WTC11 (cell line): ENCODE results near the gene ROBO1. TPM values are rescaled to one million over a fixed set of nuclear protein-coding genes. Genes with fewer than 3 reads are reported as not detected.

Source experiments
- ATAC-seq: fragments of 200-7000 bp; cut with Tn5 transposase; 2 replicates; pipeline ENCODE4 v1.10.0; 2021; ENCODE audit warnings: mild to moderate bottlenecking, moderate library complexity
- CTCF ChIA-PET: fragments of 300-600 bp; sonication (Branson Sonifier 250); formaldehyde crosslinking; loops from one replicate; lab custom pipeline; 2021; ENCODE audit warnings: antibody characterized with exemption; lab: Charles Lee
- POLR2A ChIA-PET: fragments of 350-600 bp; sonication (Branson Sonifier 250); formaldehyde crosslinking; loops from one replicate; lab custom pipeline; 2021; ENCODE audit warnings: antibody characterized with exemption; lab: Charles Lee
- DNase-seq: peaks from one replicate; pipeline ENCODE4 v3.0.0; 2021; ENCODE audit warnings: low spot score
- H3K27ac Mint-ChIP-seq: 2 replicates; pipeline ENCODE4 v1.8.0; 2021; ENCODE audit warnings: mixed read lengths
- H3K27me3 Mint-ChIP-seq: 2 replicates; pipeline ENCODE4 v1.8.0; 2021; ENCODE audit warnings: low read depth, mild to moderate bottlenecking, moderate library complexity, mixed read lengths
- H3K36me3 Mint-ChIP-seq: 2 replicates; pipeline ENCODE4 v1.8.0; 2021; ENCODE audit warnings: mixed read lengths
- H3K4me1 Mint-ChIP-seq: 2 replicates; pipeline ENCODE4 v1.8.0; 2022; ENCODE audit warnings: mixed read lengths
- H3K4me3 Mint-ChIP-seq: 2 replicates; pipeline ENCODE4 v1.8.0; 2021; ENCODE audit warnings: mild to moderate bottlenecking, moderate library complexity, mixed read lengths
- H3K9me3 Mint-ChIP-seq: 2 replicates; pipeline ENCODE4 v1.8.0; 2021; ENCODE audit warnings: mixed read lengths
- CREB1 ChIP-seq: sonication (generic); formaldehyde crosslinking; IDR thresholded peaks from 2 replicates; pipeline ENCODE4 v1.8.0; 2023; ENCODE audit warnings: mild to moderate bottlenecking, missing genetic modification reagents
- ETV6 ChIP-seq: sonication (generic); formaldehyde crosslinking; IDR thresholded peaks from 2 replicates; pipeline ENCODE4 v1.8.1; 2022; ENCODE audit warnings: mild to moderate bottlenecking, missing genetic modification reagents
- FOXP1 ChIP-seq: sonication (generic); formaldehyde crosslinking; IDR thresholded peaks from 2 replicates; pipeline ENCODE4 v1.8.0; 2022; ENCODE audit warnings: missing genetic modification reagents, mild to moderate bottlenecking, moderate library complexity, borderline replicate concordance
- GRHL2 ChIP-seq: fragments of 250-450 bp; sonication (Bioruptor Pico); IDR thresholded peaks from 2 replicates; pipeline ENCODE4 v1.8.0; 2022; ENCODE audit warnings: mild to moderate bottlenecking, moderate library complexity; ENCODE audit not compliant: insufficient replicate concordance, severe bottlenecking
- JAZF1 ChIP-seq: fragments of 250-450 bp; sonication (Bioruptor Pico); IDR thresholded peaks from 2 replicates; pipeline ENCODE4 v1.9.0; 2021; ENCODE audit warnings: moderate library complexity, mild to moderate bottlenecking, inconsistent platforms
- KAT7 ChIP-seq: sonication (generic); formaldehyde crosslinking; IDR thresholded peaks from 2 replicates; pipeline ENCODE4 v1.8.1; 2023; ENCODE audit warnings: missing genetic modification reagents, mild to moderate bottlenecking, borderline replicate concordance
- NFATC4 ChIP-seq: fragments of 250-450 bp; sonication (Bioruptor Pico); IDR thresholded peaks from 2 replicates; pipeline ENCODE4 v1.9.0; 2021; ENCODE audit warnings: mild to moderate bottlenecking
- NFE2L1 ChIP-seq: sonication (generic); formaldehyde crosslinking; IDR thresholded peaks from 2 replicates; pipeline ENCODE4 v1.8.1; 2023; ENCODE audit warnings: missing genetic modification reagents
- NR2C2 ChIP-seq: sonication (generic); formaldehyde crosslinking; IDR thresholded peaks from 2 replicates; pipeline ENCODE4 v1.8.0; 2022; ENCODE audit warnings: mild to moderate bottlenecking, missing genetic modification reagents
- NR3C1 ChIP-seq: sonication (generic); formaldehyde crosslinking; conservative IDR thresholded peaks from 2 replicates; pipeline ENCODE4 v1.8.1; 2023; ENCODE audit warnings: low read depth, mild to moderate bottlenecking, missing genetic modification reagents
- PRRX2 ChIP-seq: fragments of 250-450 bp; sonication (Bioruptor Pico); IDR thresholded peaks from 2 replicates; pipeline ENCODE4 v1.8.0; 2021; ENCODE audit warnings: mild to moderate bottlenecking
- ZNF423 ChIP-seq: fragments of 250-450 bp; sonication (Bioruptor Pico); IDR thresholded peaks from 2 replicates; pipeline ENCODE4 v2.1.2; 2022; ENCODE audit warnings: mild to moderate bottlenecking, moderate library complexity
- ZNF671 ChIP-seq: fragments of 250-450 bp; sonication (Bioruptor Pico); IDR thresholded peaks from 2 replicates; pipeline ENCODE4 v1.8.0; 2021; ENCODE audit warnings: mild to moderate bottlenecking
- total RNA-seq: library from RNA; stranded (reverse); gene quantifications from 3 replicates; pipeline ENCODE4 v1.2.3, GENCODE V29; 2021
- TF ChIP-seq, protein P1 (sequence below): sonication (generic); formaldehyde crosslinking; IDR thresholded peaks from 2 replicates; pipeline ENCODE4 v1.8.0; 2022; ENCODE audit warnings: mild to moderate bottlenecking, missing genetic modification reagents
- TF ChIP-seq, protein P2 (sequence below): sonication (generic); formaldehyde crosslinking; conservative IDR thresholded peaks from 2 replicates; pipeline ENCODE4 v1.8.1; 2022; ENCODE audit warnings: mild to moderate bottlenecking, missing genetic modification reagents
- TF ChIP-seq, protein P3 (sequence below): sonication (generic); formaldehyde crosslinking; IDR thresholded peaks from 2 replicates; pipeline ENCODE4 v1.8.0; 2023; ENCODE audit warnings: missing genetic modification reagents, mild to moderate bottlenecking, borderline replicate concordance
- TF ChIP-seq, protein P4 (sequence below): sonication (generic); formaldehyde crosslinking; IDR thresholded peaks from 2 replicates; pipeline ENCODE4 v1.8.0; 2022; ENCODE audit warnings: mild to moderate bottlenecking, missing genetic modification reagents
- TF ChIP-seq, protein P5 (sequence below): fragments of 250-450 bp; sonication (Bioruptor Pico); IDR thresholded peaks from 2 replicates; pipeline ENCODE4 v1.9.0; 2021; ENCODE audit warnings: mild to moderate bottlenecking, borderline replicate concordance

The ROBO1 gene
- total RNA-seq, 1 experiment from 2014 or later = 90.9 TPM

DNA sequence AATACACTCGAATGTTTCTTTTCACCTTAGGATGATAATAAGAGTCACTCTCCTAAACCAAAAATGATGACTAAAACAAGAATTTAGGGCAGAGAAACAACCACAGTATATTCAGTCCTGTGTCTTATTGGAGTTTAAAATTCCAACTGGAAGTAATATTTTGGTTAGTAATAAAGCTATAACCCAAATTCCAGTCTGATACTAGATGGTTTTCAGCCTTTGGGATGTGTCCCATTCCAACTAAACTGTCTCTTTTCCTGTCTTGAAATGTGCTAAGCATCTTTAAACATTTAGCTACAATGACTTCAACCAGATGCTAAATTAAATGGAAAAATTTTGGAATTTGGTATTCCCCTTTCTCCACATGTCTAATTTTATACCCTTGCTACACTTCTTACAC, 510.0 kb downstream of the ROBO1 start (continued):
- TF ChIP-seq NR3C1 (CRISPR knock-in tag) (no peak), KAT7 (CRISPR knock-in tag) (no peak), NR2C2 (CRISPR knock-in tag) (no peak)
- TF ChIP-seq, protein P1, sequence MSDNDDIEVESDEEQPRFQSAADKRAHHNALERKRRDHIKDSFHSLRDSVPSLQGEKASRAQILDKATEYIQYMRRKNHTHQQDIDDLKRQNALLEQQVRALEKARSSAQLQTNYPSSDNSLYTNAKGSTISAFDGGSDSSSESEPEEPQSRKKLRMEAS (CRISPR knock-in tag) = no peak

DNA sequence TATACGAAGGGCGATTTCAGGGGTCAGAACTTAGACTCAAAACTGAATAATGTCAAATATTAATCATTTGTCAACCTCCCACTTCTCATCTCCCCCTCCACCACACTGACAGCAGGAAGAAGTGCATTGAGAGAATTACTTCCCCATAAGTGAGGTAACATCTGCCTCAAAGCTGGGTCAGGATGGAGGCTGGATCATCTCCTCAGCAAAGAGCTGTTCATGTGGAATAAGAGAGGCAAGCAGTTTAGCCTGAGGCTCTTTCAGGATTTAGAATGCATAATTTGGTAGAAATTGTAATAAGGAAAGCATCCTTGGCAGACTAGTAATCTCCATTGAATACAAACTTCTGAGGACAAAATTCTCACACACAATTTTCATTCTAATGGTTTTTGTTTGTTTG, 512.1 kb downstream of the ROBO1 start:
- Mint-ChIP-seq H3K4me3 (no peak overlapping the region), H3K36me3 (no peaks in the 10 kb centered on the region), H3K9me3 (no peaks in the 10 kb centered on the region), H3K4me1 (no peaks in the 10 kb centered on the region), H3K27me3 (no peaks in the 10 kb centered on the region), H3K27ac (no peak overlapping the region)
- DNase-seq = no peak
- POLR2A ChIA-PET = no interaction called here
- no peak for TF ChIP-seq ETV6
- no peak for ATAC-seq
- CTCF ChIA-PET = no interaction called here

DNA sequence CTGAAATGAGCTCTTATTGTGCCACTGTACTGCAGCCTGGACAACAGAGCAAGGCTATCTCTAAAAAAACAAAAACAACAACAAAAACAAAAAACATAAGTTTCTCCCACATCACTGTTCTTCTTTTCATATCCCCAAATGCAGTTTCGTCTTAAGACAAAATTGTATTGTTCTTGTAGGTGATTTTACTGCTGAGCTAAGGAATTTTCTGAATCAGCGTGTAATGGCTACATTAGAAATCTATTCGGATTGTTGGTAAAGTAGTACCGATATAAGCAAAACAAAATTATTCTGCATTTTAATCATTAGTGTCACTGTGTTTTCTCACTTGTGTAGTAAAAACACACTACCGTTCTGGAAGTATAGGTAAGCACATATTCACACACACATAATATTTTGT, 512.5 kb downstream of the ROBO1 start:
- Mint-ChIP-seq H3K9me3 (no peaks in the 10 kb centered on the region), H3K4me1 (no peaks in the 10 kb centered on the region), H3K36me3 (no peaks in the 10 kb centered on the region), H3K27me3 (no peaks in the 10 kb centered on the region), H3K4me3 (no peak overlapping the region), H3K27ac (no peak overlapping the region)
- CTCF ChIA-PET = no interaction called here
- ATAC-seq (no peak), DNase-seq (no peak)
- TF ChIP-seq, protein P2, sequence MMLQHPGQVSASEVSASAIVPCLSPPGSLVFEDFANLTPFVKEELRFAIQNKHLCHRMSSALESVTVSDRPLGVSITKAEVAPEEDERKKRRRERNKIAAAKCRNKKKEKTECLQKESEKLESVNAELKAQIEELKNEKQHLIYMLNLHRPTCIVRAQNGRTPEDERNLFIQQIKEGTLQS = no peak
- TF ChIP-seq FOXP1 (no peak), GRHL2 (CRISPR knock-in tag) (no peak), PRRX2 (no peak), ZNF423 (CRISPR knock-in tag) (no peak), JAZF1 (CRISPR knock-in tag) (no peak), NFATC4 (CRISPR knock-in tag) (no peak), ZNF671 (CRISPR knock-in tag) (no peak), NFE2L1 (CRISPR knock-in tag) (no peak), CREB1 (no peak)
- TF ChIP-seq, protein P3, sequence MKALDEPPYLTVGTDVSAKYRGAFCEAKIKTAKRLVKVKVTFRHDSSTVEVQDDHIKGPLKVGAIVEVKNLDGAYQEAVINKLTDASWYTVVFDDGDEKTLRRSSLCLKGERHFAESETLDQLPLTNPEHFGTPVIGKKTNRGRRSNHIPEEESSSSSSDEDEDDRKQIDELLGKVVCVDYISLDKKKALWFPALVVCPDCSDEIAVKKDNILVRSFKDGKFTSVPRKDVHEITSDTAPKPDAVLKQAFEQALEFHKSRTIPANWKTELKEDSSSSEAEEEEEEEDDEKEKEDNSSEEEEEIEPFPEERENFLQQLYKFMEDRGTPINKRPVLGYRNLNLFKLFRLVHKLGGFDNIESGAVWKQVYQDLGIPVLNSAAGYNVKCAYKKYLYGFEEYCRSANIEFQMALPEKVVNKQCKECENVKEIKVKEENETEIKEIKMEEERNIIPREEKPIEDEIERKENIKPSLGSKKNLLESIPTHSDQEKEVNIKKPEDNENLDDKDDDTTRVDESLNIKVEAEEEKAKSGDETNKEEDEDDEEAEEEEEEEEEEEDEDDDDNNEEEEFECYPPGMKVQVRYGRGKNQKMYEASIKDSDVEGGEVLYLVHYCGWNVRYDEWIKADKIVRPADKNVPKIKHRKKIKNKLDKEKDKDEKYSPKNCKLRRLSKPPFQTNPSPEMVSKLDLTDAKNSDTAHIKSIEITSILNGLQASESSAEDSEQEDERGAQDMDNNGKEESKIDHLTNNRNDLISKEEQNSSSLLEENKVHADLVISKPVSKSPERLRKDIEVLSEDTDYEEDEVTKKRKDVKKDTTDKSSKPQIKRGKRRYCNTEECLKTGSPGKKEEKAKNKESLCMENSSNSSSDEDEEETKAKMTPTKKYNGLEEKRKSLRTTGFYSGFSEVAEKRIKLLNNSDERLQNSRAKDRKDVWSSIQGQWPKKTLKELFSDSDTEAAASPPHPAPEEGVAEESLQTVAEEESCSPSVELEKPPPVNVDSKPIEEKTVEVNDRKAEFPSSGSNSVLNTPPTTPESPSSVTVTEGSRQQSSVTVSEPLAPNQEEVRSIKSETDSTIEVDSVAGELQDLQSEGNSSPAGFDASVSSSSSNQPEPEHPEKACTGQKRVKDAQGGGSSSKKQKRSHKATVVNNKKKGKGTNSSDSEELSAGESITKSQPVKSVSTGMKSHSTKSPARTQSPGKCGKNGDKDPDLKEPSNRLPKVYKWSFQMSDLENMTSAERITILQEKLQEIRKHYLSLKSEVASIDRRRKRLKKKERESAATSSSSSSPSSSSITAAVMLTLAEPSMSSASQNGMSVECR (CRISPR knock-in tag) = no peak
- TF ChIP-seq, protein P4, sequence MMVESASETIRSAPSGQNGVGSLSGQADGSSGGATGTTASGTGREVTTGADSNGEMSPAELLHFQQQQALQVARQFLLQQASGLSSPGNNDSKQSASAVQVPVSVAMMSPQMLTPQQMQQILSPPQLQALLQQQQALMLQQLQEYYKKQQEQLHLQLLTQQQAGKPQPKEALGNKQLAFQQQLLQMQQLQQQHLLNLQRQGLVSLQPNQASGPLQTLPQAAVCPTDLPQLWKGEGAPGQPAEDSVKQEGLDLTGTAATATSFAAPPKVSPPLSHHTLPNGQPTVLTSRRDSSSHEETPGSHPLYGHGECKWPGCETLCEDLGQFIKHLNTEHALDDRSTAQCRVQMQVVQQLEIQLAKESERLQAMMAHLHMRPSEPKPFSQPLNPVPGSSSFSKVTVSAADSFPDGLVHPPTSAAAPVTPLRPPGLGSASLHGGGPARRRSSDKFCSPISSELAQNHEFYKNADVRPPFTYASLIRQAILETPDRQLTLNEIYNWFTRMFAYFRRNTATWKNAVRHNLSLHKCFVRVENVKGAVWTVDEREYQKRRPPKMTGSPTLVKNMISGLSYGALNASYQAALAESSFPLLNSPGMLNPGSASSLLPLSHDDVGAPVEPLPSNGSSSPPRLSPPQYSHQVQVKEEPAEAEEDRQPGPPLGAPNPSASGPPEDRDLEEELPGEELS (CRISPR knock-in tag) = no peak
- TF ChIP-seq, protein P1 (CRISPR knock-in tag) = no peak
- TF ChIP-seq, protein P5, sequence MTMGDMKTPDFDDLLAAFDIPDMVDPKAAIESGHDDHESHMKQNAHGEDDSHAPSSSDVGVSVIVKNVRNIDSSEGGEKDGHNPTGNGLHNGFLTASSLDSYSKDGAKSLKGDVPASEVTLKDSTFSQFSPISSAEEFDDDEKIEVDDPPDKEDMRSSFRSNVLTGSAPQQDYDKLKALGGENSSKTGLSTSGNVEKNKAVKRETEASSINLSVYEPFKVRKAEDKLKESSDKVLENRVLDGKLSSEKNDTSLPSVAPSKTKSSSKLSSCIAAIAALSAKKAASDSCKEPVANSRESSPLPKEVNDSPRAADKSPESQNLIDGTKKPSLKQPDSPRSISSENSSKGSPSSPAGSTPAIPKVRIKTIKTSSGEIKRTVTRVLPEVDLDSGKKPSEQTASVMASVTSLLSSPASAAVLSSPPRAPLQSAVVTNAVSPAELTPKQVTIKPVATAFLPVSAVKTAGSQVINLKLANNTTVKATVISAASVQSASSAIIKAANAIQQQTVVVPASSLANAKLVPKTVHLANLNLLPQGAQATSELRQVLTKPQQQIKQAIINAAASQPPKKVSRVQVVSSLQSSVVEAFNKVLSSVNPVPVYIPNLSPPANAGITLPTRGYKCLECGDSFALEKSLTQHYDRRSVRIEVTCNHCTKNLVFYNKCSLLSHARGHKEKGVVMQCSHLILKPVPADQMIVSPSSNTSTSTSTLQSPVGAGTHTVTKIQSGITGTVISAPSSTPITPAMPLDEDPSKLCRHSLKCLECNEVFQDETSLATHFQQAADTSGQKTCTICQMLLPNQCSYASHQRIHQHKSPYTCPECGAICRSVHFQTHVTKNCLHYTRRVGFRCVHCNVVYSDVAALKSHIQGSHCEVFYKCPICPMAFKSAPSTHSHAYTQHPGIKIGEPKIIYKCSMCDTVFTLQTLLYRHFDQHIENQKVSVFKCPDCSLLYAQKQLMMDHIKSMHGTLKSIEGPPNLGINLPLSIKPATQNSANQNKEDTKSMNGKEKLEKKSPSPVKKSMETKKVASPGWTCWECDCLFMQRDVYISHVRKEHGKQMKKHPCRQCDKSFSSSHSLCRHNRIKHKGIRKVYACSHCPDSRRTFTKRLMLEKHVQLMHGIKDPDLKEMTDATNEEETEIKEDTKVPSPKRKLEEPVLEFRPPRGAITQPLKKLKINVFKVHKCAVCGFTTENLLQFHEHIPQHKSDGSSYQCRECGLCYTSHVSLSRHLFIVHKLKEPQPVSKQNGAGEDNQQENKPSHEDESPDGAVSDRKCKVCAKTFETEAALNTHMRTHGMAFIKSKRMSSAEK = no peak
- POLR2A ChIA-PET = no interaction called here
